ENCODE results near the gene CHRNA7.
"Not testable (repeated sequence)": the region's sequence is repeated elsewhere in the genome, so short reads cannot be mapped to it uniquely, and the experiment has no call there.

CHRNA7 gene

GRCh38 chr15:32196206-32196605 lies 165.9 kb downstream of the CHRNA7 start:
- not testable (repeated sequence) for DNase-seq

- DNase-seq: not testable (repeated sequence)
Measured at GRCh38 chr15:32198938-32199337, 168.6 kb downstream of the CHRNA7 start.

DNA sequence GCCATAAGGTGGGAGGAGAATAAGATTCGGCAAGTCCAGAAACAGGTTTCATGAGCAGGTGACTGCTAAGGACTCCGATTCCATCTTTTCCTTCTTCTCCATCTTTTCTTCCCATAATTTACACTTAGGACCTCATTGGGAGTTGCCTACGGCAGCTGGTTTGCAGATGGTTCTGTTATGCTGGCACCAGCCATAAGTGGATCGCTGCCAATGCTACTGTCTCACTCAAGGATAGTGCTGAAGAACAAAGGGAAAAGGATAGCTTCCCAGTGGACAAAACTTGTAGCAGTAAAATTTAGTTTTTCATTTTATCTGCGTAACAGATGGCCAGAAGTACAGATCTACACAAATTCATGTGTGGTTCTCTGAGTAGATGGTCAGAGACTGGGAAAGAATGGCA lies 178.8 kb downstream of the CHRNA7 start:
- DNase-seq: not testable (repeated sequence)

- DNase-seq: peak; percentile 1
Measured at GRCh38 chr15:32218666-32219065, 188.4 kb downstream of the CHRNA7 start.

All from CD4-positive, alpha-beta T cell treated with Interleukin-17A for 4 hours (primary cell).